ENCODE measurements around the gene LCN9. TPM values are rescaled to one million over a fixed set of nuclear protein-coding genes. Genes with fewer than 3 reads are reported as not detected.

Gene LCN9
- total RNA-seq, 1 experiment from 2014 or later = 0.52 TPM

DNA sequence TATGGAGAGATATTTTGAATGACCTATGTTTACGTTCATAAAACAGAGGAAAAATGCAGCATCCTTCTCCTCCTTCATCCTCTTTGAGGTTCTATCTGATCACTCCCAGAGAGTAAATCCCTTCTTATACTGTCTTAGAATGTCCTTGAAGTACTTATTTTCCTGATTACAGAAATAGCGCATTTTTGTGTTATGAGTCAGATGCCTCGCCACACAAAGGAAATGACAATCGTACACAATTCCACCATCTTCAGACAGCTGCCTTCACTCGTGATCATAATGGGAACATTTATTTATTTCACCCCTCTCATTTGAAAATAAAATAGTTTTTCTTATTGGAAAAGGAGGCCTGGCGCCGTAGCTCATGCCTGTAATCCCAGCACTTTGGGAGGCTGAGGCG lies 21.4 kb upstream of the LCN9 start:
- no peaks in the 10 kb centered on the region for H4K20me1 ChIP-seq (ENCODE audit: control insufficient read depth, insufficient read depth, insufficient read length)
- H2AFZ ChIP-seq (ENCODE audit: low read length) = no peak overlapping the region
- H3K23me2 ChIP-seq (ENCODE audit: insufficient read length, low read depth, low read length, poor library complexity, severe bottlenecking) = no peaks in the 10 kb centered on the region
- no peaks in the 10 kb centered on the region; the same call in 1 of the 2 replicates for H3K4me1 ChIP-seq (ENCODE audit: insufficient read depth, low read length)
- H3K4me2 ChIP-seq (ENCODE audit: insufficient read depth, insufficient read length, low read length) = no peak overlapping the region
- no peak overlapping the region for H3K4ac ChIP-seq (ENCODE audit: low read depth, low read length)
- H2BK5ac ChIP-seq (ENCODE audit: insufficient read length, low read length) = no peak overlapping the region
- H3K18ac ChIP-seq (ENCODE audit: insufficient read length, low read depth, low read length) = no peak overlapping the region
- Mint-ChIP-seq H3K9me3 (peaks cover 63 to 77% of the 10 kb centered on the region in 2 experiments), H3K4me1 (peaks cover 4 to 10% of the 10 kb centered on the region in 2 experiments), H3K4me3 (no peak overlapping the region), H3K27me3 (ENCODE audit: low read depth) (peaks cover 9% of the 10 kb centered on the region), H3K36me3 (ENCODE audit: insufficient read depth in 1 of 3, low read depth in 3 of 3) (peaks cover 21 to 60% (median 44%) of the 10 kb centered on the region in 3 experiments), H3K27ac (no peak overlapping the region)
- H2BK120ac ChIP-seq (ENCODE audit: low read depth, low read length, poor library complexity, severe bottlenecking) = no peak overlapping the region
- no peak overlapping the region for H3K14ac ChIP-seq (ENCODE audit: insufficient read depth, low read length)
- H2BK12ac ChIP-seq (ENCODE audit: insufficient read length, low read depth, low read length) = no peak overlapping the region
- H3K79me2 ChIP-seq (ENCODE audit: insufficient read depth, low read length) = 0 out of 2 replicates have a peak, but pooled peaks cover 1% of the 10 kb centered on the region
- WGBS (ENCODE audit: extremely low coverage, insufficient read length, low lambda C conversion rate) = no CpG with 5 or more reads among the region's 8 CpGs
- no peak overlapping the region for H3T11ph ChIP-seq (ENCODE audit: low read length)
- H3K27ac ChIP-seq (ENCODE audit: insufficient read length, low read depth, low read length) = no peak overlapping the region
- H3K9me3 ChIP-seq (ENCODE audit: control insufficient read depth, low read depth, low read length) = peaks cover 11% of the 10 kb centered on the region
- no peaks in the 10 kb centered on the region for H3K79me1 ChIP-seq (ENCODE audit: insufficient read depth, low read depth, low read length, poor library complexity, severe bottlenecking)
- no peak overlapping the region for H2AK5ac ChIP-seq (ENCODE audit: insufficient read length, low read length)
- no peak overlapping the region for H4K8ac ChIP-seq (replicated peaks; ENCODE audit: insufficient read length, low read depth, low read length)
- H3K9ac ChIP-seq (ENCODE audit: extremely low read depth, insufficient read length, low read length) = no peak overlapping the region
- H3K23ac ChIP-seq (ENCODE audit: insufficient read length, low read depth, low read length) = no peak overlapping the region
- TF ChIP-seq, protein P1, sequence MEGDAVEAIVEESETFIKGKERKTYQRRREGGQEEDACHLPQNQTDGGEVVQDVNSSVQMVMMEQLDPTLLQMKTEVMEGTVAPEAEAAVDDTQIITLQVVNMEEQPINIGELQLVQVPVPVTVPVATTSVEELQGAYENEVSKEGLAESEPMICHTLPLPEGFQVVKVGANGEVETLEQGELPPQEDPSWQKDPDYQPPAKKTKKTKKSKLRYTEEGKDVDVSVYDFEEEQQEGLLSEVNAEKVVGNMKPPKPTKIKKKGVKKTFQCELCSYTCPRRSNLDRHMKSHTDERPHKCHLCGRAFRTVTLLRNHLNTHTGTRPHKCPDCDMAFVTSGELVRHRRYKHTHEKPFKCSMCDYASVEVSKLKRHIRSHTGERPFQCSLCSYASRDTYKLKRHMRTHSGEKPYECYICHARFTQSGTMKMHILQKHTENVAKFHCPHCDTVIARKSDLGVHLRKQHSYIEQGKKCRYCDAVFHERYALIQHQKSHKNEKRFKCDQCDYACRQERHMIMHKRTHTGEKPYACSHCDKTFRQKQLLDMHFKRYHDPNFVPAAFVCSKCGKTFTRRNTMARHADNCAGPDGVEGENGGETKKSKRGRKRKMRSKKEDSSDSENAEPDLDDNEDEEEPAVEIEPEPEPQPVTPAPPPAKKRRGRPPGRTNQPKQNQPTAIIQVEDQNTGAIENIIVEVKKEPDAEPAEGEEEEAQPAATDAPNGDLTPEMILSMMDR (conservative IDR thresholded peaks at IDR 0.05) = no peak
- no peak overlapping the region for H2BK20ac ChIP-seq (ENCODE audit: low read depth, low read length, poor library complexity, severe bottlenecking)
- H3K56ac ChIP-seq (ENCODE audit: insufficient read length, low read depth, low read length) = no peak overlapping the region
- no peak overlapping the region for H4K5ac ChIP-seq (ENCODE audit: insufficient read length, low read depth, low read length)
- H4K91ac ChIP-seq (ENCODE audit: insufficient read length, low read depth, low read length) = no peak overlapping the region
- no peak for DNase-seq
- H2BK15ac ChIP-seq (ENCODE audit: low read depth, low read length) = no peak overlapping the region
- no peaks in the 10 kb centered on the region for H3K27me3 ChIP-seq (ENCODE audit: insufficient read depth, low read length)
